GM12892 (cell line): ENCODE measurements around the gene ATXN1.

ENCODE experiments used
- POLR2A ChIP-seq: IDR thresholded peaks from 2 replicates; pipeline ENCODE4 v1.6.1; 2011; ENCODE audit warnings: low read depth, low read length, control low read depth
- POLR2AphosphoS5 ChIP-seq: IDR thresholded peaks from 2 replicates; pipeline ENCODE4 v1.6.1; 2011; ENCODE audit warnings: low read depth, low read length, control low read depth

DNA sequence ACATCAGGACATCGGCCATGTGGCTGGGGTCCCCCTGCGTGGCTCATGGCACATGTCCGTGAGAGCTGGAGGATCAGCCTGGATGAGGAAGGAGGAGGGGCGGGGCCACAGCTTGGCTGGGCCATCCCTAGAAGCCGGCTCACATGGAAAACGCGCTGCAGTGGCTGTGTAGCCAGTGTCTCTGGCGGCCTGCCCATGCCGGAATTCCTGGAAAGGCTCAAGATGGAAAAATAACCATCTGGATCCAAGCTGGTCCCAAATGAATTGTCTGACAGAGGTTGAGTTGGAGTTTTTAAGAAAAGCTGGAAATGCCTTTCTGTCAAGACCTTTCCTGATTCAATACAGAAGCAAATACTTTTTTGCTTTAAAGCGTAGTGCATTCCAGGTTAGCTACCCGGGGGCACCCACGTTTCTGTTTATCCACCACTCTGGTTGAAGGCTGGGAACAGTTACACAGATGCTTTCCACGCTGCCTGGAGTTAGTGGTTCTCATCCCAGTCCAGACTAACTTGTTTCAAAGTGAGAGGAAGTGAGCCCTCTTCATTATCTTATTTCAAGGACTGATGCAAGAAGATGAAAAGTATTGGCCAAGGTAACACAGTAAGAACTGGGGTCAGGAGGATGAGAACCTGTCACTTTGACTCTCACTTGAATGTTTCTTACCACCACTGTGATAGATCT, 423.8 kb downstream of the ATXN1 start:
- TF ChIP-seq POLR2AphosphoS5 (no peak), POLR2A (no peak)
